Stomach (tissue), 4 donors: ENCODE measurements around the gene CCR5.

Experiments
- EP300 ChIP-seq: sonication (generic); formaldehyde crosslinking; IDR thresholded peaks from one replicate; pipeline ENCODE4 v1.6.1; 2017; ENCODE audit warnings: antibody characterized with exemption
- TF ChIP-seq, protein P1 (sequence below), 7 experiments: fragments of 450-650 bp in 4 of 7; fragments of 200-600 bp in 3 of 7; sonication (generic) in 3 of 7; IDR thresholded peaks; one replicate each; pipeline ENCODE4 v1.5.1; 2016 to 2019; ENCODE audit warnings: antibody characterized with exemption in 7 of 7, control low read depth in 2 of 7, mild to moderate bottlenecking in 1 of 7

DNA sequence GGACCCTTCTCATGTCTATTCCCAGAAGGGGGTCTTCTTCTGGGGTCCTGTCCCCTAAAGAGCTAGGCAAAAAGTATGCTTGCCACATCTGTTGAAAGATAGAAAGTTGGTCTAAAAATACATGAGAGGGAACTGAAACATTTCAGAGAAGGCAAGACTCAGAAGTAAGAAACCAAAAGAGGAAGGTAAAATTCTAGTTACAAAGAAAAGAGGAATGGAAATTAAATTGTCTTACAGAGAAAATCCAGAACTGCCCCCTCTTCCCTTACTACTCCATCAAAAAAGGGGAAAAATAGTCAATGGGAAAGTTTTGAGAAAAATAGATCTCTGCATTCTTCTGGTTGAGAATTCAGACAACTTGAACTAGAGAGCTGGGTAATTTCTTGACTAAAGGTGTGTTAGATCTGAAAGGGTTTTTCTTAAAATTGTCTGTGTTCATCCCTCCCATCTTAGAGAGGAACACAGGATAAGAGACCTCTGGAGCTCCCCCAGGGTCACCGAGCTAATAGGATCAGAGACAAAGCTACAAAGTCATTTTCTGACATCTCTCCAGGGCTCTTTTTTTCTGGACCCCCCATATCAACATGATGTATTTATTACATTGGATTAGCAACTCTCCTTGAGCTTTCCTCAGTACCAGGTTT lies 49.2 kb upstream of the CCR5 start:
- TF ChIP-seq, protein P1, sequence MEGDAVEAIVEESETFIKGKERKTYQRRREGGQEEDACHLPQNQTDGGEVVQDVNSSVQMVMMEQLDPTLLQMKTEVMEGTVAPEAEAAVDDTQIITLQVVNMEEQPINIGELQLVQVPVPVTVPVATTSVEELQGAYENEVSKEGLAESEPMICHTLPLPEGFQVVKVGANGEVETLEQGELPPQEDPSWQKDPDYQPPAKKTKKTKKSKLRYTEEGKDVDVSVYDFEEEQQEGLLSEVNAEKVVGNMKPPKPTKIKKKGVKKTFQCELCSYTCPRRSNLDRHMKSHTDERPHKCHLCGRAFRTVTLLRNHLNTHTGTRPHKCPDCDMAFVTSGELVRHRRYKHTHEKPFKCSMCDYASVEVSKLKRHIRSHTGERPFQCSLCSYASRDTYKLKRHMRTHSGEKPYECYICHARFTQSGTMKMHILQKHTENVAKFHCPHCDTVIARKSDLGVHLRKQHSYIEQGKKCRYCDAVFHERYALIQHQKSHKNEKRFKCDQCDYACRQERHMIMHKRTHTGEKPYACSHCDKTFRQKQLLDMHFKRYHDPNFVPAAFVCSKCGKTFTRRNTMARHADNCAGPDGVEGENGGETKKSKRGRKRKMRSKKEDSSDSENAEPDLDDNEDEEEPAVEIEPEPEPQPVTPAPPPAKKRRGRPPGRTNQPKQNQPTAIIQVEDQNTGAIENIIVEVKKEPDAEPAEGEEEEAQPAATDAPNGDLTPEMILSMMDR (IDR thresholded peaks at IDR 0.05) = no peak
- TF ChIP-seq EP300 = no peak
